ENCODE measurements around the gene GAREM2.

GAREM2 gene

DNA sequence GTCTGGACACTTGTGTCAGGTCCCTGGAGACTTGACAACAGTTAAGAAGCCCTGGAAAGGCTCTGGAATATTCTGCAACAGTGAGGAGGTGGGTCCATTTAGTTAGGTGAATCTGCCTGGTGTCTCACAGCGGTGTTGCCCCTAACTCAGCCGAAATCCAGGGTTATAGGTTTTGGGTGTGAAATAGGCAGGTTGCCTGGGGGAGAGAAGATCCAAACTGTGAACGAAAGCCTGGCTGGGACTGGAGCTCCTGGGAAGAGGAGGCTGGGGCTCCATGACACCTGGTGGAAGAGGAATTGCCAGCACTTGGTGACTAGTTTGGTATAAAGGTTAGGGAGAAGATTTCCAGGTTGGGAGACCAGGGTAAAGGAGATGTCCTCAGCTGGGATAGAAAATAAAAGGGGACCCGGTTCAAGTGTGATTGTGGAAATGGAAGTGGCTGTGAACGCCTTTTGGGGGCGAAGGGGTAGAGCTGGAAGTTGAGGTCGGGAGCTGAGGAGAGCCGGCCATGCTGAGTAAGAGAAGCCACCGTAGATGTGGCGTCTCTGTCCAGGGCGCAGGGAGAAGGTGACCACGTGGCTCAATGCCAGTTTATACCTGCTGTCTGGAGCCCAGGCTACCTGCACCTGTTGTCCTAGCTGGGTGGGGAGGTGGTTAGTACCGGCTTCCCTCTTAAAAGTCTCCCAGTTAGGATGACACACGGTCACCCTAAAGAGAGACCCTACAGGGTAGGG is 3.0 kb upstream of the GAREM2 start:
- DNase-seq, result no peak

DNA sequence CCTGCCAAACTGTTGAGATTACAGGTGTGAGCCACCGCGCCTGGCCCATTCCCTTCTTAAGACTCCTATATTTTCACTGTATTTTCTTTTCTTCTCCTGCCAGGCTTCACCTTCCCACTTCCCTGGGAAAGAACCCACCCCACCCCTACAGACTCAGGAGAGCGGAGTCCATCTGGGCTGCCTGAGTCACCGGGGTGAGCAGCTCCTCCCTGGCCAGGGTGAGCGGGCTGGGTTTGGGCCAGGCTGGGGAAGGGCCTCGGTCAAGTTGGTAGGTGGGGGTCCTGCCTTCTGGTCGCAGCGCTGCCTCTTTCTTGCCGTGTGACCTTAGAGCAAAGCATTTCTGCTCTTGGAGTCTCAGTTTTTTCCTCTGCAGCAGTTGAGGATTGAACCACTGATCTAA is 2.1 kb upstream of the GAREM2 start:
- DNase-seq, result no peak

GRCh38 chr2:26172189-26172870 is 558 bp upstream of the GAREM2 start:
- DNase-seq, result no peak

DNA sequence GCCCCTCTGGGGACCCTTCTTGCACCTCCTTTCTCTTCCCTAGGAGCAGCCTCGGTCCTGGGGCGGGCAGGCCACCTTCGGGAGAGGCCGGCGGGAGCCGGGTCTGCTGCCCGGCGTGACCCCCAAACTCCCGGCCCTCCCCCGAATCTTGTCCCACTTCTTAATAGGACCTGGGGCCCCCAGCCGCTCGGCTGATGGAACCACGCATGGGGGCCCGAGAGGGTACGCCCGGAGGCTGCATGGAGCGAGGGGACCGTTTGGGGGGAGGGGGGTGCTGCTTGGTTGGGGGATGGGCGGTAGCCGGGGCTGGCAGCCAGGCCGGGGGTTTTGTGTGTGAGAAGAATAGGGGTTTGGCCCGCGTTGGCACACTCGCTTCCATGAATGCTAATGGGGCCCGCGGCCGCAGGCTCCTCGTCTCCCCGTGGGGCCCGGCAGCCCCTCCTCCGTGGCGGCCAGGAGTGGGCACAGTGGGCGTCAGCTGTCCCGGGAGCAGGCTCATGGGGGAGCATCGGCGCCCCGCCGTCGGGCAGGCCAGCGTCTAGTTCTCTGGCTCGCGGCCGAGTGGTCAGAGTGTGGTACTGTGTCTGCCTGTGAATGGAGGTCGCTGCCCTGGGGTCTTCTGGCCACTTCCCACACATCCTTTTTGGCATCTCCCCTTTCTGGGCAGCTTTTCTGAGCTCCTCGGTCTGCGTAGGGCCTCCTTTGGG is 1.0 kb downstream of the GAREM2 start:
- DNase-seq, result no peak

DNA sequence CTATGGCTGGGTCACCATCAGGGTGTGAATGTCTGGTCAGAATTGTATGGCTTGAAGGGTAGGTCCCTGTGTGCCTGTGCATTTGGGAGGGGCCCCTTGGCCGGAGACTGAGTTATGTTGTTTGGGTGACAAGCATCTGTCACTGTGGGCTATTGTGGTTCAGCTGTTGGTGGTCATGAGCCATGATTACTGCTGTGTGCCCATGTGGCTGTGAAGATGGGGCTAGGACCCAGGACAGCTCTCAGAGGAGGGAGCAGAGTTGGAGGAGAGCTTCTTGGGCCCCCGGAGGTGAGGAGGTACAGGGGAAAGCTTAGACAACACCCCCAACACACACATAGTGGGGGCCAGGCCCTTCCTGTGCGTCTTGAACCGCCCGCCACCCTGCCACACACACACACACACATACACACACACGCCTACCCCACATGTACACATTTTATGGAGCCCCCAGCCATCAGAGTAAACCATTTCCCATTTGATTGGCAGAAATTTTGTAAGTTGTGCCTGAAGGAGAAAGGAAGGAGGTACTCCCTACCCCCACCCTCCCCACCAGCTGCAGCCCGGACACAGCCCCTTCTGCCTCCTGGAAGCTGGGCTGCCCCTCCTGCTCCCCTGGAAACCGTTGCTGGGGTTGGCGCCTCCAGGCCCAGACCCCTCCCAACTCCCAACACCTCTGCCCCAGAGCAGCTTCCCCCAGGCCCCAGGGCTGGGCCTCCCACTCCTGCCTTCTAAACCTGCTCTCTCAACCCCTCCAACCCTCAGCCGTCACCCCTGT is 2.0 kb downstream of the GAREM2 start:
- peak in 1 of 2 experiments; percentile 19 for DNase-seq

DNA sequence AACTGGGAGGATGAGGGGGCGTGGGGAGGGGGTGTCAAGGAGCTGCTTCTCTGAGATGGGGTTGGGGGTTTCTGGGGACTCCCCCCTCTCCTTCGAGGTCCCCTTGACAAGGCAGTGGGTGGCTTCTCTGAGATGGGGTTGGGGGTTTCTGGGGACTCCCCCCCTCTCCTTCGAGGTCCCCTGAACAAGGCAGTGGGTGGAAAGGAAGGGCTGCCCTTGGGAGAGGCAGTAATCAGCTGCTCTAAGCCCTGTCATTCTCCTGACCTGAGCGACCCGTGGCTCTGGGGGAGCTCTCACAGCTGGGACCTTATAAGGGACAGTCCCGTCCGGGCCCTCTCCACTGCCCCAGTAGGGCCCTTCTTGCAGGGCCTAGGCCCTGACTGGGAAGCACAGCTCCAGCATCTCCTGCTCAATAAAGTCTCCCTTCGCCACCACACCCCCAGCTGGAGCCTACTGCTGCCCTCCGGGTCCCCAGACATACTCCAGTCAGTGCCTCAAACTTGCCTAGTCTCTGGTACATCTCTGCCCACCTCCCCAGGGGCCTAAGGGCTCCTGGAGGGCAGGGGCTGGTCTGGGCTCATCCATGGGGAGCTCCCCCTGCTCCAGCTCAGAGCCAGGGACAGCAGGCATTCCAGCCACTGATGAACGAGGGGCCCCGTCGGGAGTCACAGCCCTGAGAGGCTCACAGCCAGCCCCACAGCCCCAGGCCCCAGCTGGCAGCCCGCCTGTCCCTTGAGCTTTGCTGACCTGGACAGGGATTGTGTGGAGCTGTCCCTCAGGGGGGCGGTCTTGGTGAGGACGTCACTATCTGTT is 2.8 kb downstream of the GAREM2 start:
- DNase-seq, result no peak

GRCh38 chr2:26176279-26176615 is 3.4 kb downstream of the GAREM2 start:
- no peak for DNase-seq

- DNase-seq, result no peak
Observed at GRCh38 chr2:26177122-26177521, 4.2 kb downstream of the GAREM2 start.

- DNase-seq, result no peak
Observed at GRCh38 chr2:26178246-26178645, 5.4 kb downstream of the GAREM2 start.

DNA sequence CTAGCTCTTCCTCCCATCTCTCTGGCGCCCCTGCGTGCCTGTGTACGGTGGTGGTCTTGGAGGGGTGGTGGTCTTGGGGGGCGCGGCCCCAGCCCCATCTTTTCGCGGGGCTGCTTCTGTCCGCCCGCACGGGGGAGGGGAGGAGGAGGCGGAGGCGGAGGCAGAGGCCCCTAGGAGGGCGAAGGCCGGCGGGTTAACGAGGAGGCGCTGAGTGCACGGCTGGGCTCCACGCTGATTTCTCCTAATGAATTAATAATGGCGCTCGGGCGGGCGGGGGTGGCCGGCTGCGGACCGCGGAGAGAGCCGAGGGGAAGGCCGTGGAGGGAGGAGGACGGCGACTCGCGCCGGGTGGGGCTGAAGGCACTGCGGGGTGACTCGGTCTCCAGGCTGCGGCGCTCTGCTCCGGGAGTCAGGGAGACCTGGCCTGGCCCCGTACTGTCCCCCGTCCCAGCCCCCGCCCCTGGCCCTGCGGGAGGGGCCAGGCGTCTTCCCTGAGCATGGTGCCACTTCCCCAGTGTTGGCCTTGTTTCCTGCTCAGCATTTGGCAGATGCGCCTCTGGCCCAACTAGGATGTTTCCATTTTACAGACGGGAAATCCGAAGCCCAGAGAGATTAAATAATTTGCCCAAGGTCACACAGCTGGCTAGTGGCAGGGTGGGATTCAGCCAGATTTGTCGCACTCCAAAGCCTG is 6.0 kb downstream of the GAREM2 start:
- DNase-seq, result no peak

- DNase-seq, result no peak
Observed at GRCh38 chr2:26179446-26179913, 6.6 kb downstream of the GAREM2 start.

GRCh38 chr2:26182441-26182840 is 9.6 kb downstream of the GAREM2 start:
- DNase-seq, result no peak

GRCh38 chr2:26182887-26183630 is 10.2 kb downstream of the GAREM2 start:
- DNase-seq, result no peak

- DNase-seq, result no peak
Observed at GRCh38 chr2:26184121-26184520, 11.2 kb downstream of the GAREM2 start.

GRCh38 chr2:26184555-26185303 is 11.8 kb downstream of the GAREM2 start:
- DNase-seq, result no peak

DNA sequence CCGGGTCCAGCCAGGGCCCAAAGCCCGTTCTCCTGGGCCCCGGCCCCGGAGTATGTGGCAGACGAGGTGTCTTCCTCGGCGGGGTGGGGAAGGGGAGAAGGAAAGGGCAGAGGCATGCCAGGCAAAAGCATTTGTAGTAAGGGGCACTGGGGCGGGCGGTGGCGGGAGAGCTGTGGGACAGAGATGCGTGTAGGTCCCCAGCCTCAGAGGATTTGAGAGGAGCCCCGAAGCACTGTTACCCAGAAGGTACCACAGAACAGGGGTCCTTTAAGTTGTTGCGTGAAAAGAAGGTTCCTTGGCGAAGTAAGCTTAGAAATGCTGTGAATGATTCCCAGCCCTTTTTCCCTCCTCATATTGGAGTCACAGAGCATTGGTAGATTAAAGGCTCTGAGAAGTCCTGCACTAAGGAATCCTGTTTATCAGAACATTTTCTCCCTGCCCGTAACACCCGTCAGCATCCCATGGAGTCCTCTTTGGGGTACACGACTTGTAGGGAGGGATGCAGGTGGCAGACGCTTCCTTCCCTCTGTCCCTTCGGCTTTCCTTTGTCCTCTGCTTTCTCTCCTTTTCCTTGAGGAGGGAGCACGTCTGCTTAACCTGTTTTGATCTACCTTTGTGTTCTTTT is 12.5 kb downstream of the GAREM2 start:
- DNase-seq, result no peak

- no peak for DNase-seq
Observed at GRCh38 chr2:26185954-26186770, 13.3 kb downstream of the GAREM2 start.

DNA sequence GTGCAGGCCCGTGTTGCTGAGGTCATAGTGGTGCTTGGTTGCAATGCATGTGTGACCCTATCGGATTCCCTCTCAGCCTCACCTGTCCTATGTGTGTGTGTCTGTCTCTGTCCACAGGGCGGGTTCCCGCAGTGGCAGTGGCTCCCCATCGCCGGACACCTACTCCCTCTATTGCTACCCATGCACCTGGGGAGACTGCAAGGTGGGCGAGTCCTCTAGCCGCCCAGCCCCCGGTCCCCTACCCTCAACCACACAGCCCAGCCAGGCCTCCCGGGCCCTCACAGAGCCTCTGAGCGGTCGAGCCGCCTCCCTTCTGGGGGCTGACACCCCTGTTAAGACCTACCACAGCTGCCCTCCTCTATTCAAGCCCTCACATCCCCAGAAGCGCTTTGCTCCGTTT is 14.2 kb downstream of the GAREM2 start:
- DNase-seq, result no peak
